ENCODE data around the gene ITGA11.

DNA sequence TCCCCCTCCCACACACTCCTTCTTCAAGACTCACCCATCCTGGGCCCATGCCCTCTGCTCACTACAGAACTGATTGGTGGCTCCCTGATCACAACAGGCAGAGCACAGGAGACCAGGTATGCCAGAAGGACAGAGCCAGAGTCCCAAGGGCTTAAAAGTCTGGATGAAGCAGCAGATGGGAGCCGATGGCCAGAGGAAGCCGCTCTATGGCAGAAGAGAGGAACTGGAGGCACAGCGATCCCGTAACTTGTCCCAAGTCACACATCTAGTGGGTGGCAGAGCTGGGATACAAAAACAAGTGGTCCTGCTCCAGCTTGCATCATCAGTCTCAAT is 20.7 kb downstream of the ITGA11 start:
- TF ChIP-seq CTCF (IDR thresholded peaks at IDR 0.05) (no peak), RAD21 (IDR thresholded peaks at IDR 0.05; ENCODE audit: low read length) (no peak), SMC3 (IDR thresholded peaks at IDR 0.05; ENCODE audit: low read depth, low read length) (no peak)

Measured in SK-N-SH (cell line).